AG04450 (cell line): Measurements from ENCODE around the gene ACSL4. TPM values are rescaled to one million over a fixed set of nuclear protein-coding genes. Genes with fewer than 3 reads are reported as not detected.

Experiments used
- CTCF ChIA-PET: fragments of 300-600, 350-600 bp; formaldehyde crosslinking; extraction: SDS; loops from one replicate; lab custom pipeline; 2022; ENCODE audit warnings: antibody characterized with exemption, inconsistent platforms; lab: Charles Lee
- POLR2A ChIA-PET: fragments of 350-600 bp; formaldehyde crosslinking; extraction: SDS; loops from one replicate; lab custom pipeline; 2021; ENCODE audit warnings: antibody characterized with exemption, inconsistent platforms; lab: Yijun Ruan, JAX
- DNase-seq: peaks from one replicate; pipeline ENCODE4 v3.0.0-alpha.2; 2011; ENCODE audit warnings: low read depth, low spot score
- H3K27ac ChIP-seq: one replicate; pipeline ENCODE4 v1.5.1; 2012; ENCODE audit warnings: low read depth, low read length, control low read depth
- H3K27me3 ChIP-seq: one replicate; pipeline ENCODE4 v1.6.0; 2012; ENCODE audit warnings: low read length; ENCODE audit not compliant: control insufficient read depth, insufficient read depth
- H3K4me3 ChIP-seq: 2 replicates; pipeline ENCODE4 v1.5.1; 2011; ENCODE audit warnings: mild to moderate bottlenecking, low read depth, low read length, control low read depth
- H3K9me3 ChIP-seq: 2 replicates; pipeline ENCODE4 v1.5.1; 2012; ENCODE audit warnings: low read length; ENCODE audit not compliant: control insufficient read depth, insufficient read depth
- CTCF ChIP-seq: IDR thresholded peaks from 2 replicates; pipeline ENCODE4 v1.5.1; 2011; ENCODE audit warnings: low read depth, low read length, control low read depth, inconsistent platforms
- polyA plus RNA-seq: library from polyadenylated mRNA; depleted of rRNA; stranded (reverse); fragments of >200 nt; gene quantifications from 2 replicates; pipeline ENCODE4 v1.2.3, GENCODE V29; 2011

The ACSL4 gene
- polyA plus RNA-seq, 1 experiment: 157 TPM

GRCh38 chrX:109624641-109625616, 108.1 kb downstream of the ACSL4 start, which contains the start of gene KCNE5:
KCNE5 (minus strand) TSS chrX:109625172; CDS start chrX:109625020, 152 bp downstream.
- Histone ChIP-seq H3K4me3 (no peak within 1 kb of the TSS), H3K27me3 (no peaks in the 10 kb centered on the region), H3K27ac (no peak within 1 kb of the TSS), H3K9me3 (no peaks in the 10 kb centered on the region)
- DNase-seq: no peak
- ChIA-PET CTCF (interaction anchor here (0.7 to 1.2 kb wide), 3 partner anchors 9 to 266 kb away, joined by 3 to 7 read pairs (median 3); no protein-coding TSS in a partner anchor), POLR2A (no interaction called here)
- TF ChIP-seq CTCF: no peak

- no peak for TF ChIP-seq CTCF
- Histone ChIP-seq H3K9me3 (no peaks in the 10 kb centered on the region), H3K4me3 (no peak overlapping the region), H3K27me3 (no peaks in the 10 kb centered on the region), H3K27ac (no peak overlapping the region)
- no peak for DNase-seq
- ChIA-PET POLR2A (interaction anchor here (1.2 kb wide), 1 partner anchor 260 kb away, joined by 3 read pairs; no protein-coding TSS in a partner anchor), CTCF (interaction anchor here (1.2 kb wide), 1 partner anchor 267 kb away, joined by 7 read pairs; no protein-coding TSS in a partner anchor)
Observed at GRCh38 chrX:109623997-109624396, 109.1 kb downstream of the ACSL4 start.

DNA sequence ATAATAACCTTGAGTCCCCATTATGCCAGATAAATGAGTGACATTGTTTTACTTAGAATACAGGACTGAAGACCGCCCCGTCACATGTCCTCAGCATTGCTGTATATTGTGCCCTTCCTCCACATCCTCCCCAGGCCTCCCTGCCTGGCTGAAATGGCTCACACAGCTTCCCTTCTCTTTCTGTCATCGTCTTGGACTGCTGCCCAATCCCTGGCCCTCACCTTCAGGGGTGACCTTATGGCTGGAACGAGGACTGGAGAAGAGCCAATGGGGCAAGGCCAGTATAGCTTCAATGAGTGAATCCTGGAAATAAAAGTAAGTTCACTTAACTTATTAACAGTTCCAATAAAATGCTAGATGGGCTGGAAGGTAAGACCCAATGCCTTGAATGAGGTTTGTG, 110.8 kb downstream of the ACSL4 start:
- no peak for DNase-seq
- Histone ChIP-seq H3K27ac (no peak overlapping the region), H3K9me3 (no peaks in the 10 kb centered on the region), H3K4me3 (no peak overlapping the region), H3K27me3 (no peaks in the 10 kb centered on the region)
- POLR2A ChIA-PET: no interaction called here
- no peak for TF ChIP-seq CTCF
- CTCF ChIA-PET: interaction anchor here (1.1 kb wide), 1 partner anchor 269 kb away, joined by 4 read pairs; no protein-coding TSS in a partner anchor

GRCh38 chrX:109619771-109620170, 113.3 kb downstream of the ACSL4 start:
- Histone ChIP-seq H3K27ac (no peak overlapping the region), H3K4me3 (no peak overlapping the region), H3K9me3 (no peaks in the 10 kb centered on the region), H3K27me3 (no peaks in the 10 kb centered on the region)
- no peak for TF ChIP-seq CTCF
- no peak for DNase-seq
- ChIA-PET POLR2A (no interaction called here), CTCF (no interaction called here)

DNA sequence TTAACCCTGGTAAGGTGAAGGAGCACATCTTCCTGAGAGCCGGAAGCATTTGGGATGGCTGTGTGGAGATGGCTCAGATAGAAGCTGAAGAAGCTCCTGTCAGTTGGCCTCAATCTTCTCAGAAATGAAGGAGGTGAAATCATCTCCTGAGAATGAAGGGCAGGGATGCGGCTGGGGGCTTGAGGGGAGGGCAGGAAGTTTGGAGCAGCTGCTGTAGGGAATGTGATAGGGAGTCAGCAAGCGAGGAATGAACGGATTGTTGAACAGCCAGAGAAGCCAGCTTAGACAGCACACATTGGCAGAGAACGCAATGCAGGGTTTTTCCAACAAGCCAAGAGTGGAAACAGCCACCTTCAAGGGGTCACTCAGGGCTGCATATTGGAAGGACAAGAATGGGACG, 118.1 kb downstream of the ACSL4 start:
- H3K4me3 ChIP-seq: no peak overlapping the region
- H3K27me3 ChIP-seq: peaks cover 5% of the 10 kb centered on the region
- no peaks in the 10 kb centered on the region for H3K9me3 ChIP-seq
- H3K27ac ChIP-seq: no peak overlapping the region
- no peak for DNase-seq
- POLR2A ChIA-PET: no interaction called here
- CTCF ChIA-PET: no interaction called here
- no peak for TF ChIP-seq CTCF
